HL-60 (cell line): Measurements from ENCODE around the gene CPN2.

Experiments used
- CTCF ChIP-seq: IDR thresholded peaks from one replicate; pipeline ENCODE4 v1.5.1; 2011; ENCODE audit warnings: low read length, control low read depth, inconsistent platforms; ENCODE audit not compliant: insufficient read depth
- GABPA ChIP-seq: IDR thresholded peaks from 2 replicates; pipeline ENCODE4 v1.6.1; 2012; ENCODE audit warnings: low read depth
- POLR2AphosphoS5 ChIP-seq: IDR thresholded peaks from 2 replicates; pipeline ENCODE4 v1.6.1; 2012; ENCODE audit warnings: low read depth
- REST ChIP-seq: IDR thresholded peaks from 2 replicates; pipeline ENCODE4 v1.6.1; 2012; ENCODE audit warnings: low read depth; ENCODE audit not compliant: insufficient replicate concordance
- SPI1 ChIP-seq: IDR thresholded peaks from 2 replicates; pipeline ENCODE4 v1.6.1; 2012; ENCODE audit warnings: low read depth, mild to moderate bottlenecking, borderline replicate concordance

- TF ChIP-seq REST = no peak
- no peak for TF ChIP-seq CTCF
- TF ChIP-seq POLR2AphosphoS5 = no peak
- no peak for TF ChIP-seq SPI1
- TF ChIP-seq GABPA = no peak
Measured at GRCh38 chr3:194321693-194322640, 29.2 kb downstream of the CPN2 start.
